Measurements from ENCODE around the gene AARS2. TPM values are rescaled to one million over a fixed set of nuclear protein-coding genes. Genes with fewer than 3 reads are reported as not detected.
A peak's percentile ranks its signal among the peaks of the same experiment; 100 is the strongest.

The AARS2 gene
- total and polyA plus RNA-seq, 10 of the 15 experiments (the other 5 are each of a cell fraction or from before 2014, with no cell fraction given) = 0.71 to 18.3 (median 12.7) TPM

- Histone ChIP-seq H3K4me3 (no peak overlapping the region), H3K36me3 (ENCODE audit: control insufficient read depth in 2 of 2, insufficient read depth in 2 of 2, low read length in 1 of 2) (peaks cover 20 to 26% of the 10 kb centered on the region in 2 experiments), H2AFZ (ENCODE audit: control insufficient read depth, low read depth, low read length) (no peak overlapping the region), H3K27ac (ENCODE audit: control insufficient read depth, insufficient read depth) (no peak overlapping the region), H3K4me1 (ENCODE audit: control insufficient read depth, insufficient read depth, low read length) (peaks cover 4% of the 10 kb centered on the region), H3K9ac (ENCODE audit: control insufficient read depth, insufficient read depth, low read length) (no peak overlapping the region), H3K27me3 (replicated peaks in 1 of 2; ENCODE audit: control insufficient read depth in 2 of 2, insufficient read depth in 2 of 2, low read length in 1 of 2) (no peaks in the 10 kb centered on the region), H3K4me2 (ENCODE audit: control insufficient read depth, insufficient read depth) (no peak overlapping the region), H4K20me1 (ENCODE audit: control insufficient read depth, insufficient read depth) (no peaks in the 10 kb centered on the region), H3K79me2 (ENCODE audit: control insufficient read depth, insufficient read depth, low read length) (peaks cover 3% of the 10 kb centered on the region), H3K9me3 (replicated peaks; ENCODE audit: control insufficient read depth, insufficient read depth, low read length) (no peaks in the 10 kb centered on the region)
- ChIA-PET SMC1A (ENCODE audit: uncharacterized antibody, unreplicated experiment) (interaction anchor here (3.0 kb wide), 1 partner anchor 39 kb away, joined by 22 read pairs; no protein-coding TSS in a partner anchor), RAD21 (ENCODE audit: unreplicated experiment) (interaction anchor here (2.8 kb wide), 1 partner anchor 39 kb away, joined by 22 read pairs; no protein-coding TSS in a partner anchor), CTCF (interaction anchor here (1.9 to 7.4 kb wide), 2 partner anchors 36 to 40 kb away, joined by 4 to 87 read pairs; partner anchors contain the start of genes NFKBIE and TMEM151B), POLR2A (no interaction called here)
- TF ChIP-seq BHLHE40 (IDR thresholded peaks at IDR 0.05; ENCODE audit: borderline replicate concordance in 1 of 2, low read depth in 2 of 2, low read length in 1 of 2) = no peak
- peak; percentile 66 for TF ChIP-seq POLR2A (IDR thresholded peaks at IDR 0.05; ENCODE audit: low read depth, low read length)
- TF ChIP-seq POLR2AphosphoS5 (IDR thresholded peaks at IDR 0.05; ENCODE audit: low read length) = peak; percentile 46; the same call in 1 of the 2 replicates
- WGBS (ENCODE audit: insufficient coverage, insufficient replicate concordance, low lambda C conversion rate, missing lambda C conversion rate) = 90% methylated on average over 10 of the region's 10 CpGs
- no peak for FAIRE-seq
- BruUV-seq (replicated peaks) = no TSS peak
- in situ Hi-C loops (cut with MboI) = no loop called here
- intact Hi-C loops (cut with micrococcal nuclease; ENCODE audit: unreplicated experiment) = no loop called here
- ATAC-seq = no peak
- no peak for DNase-seq (ENCODE audit: low read depth, low spot score)
These were observed 5.9 kb downstream of the AARS2 start for GRCh38 chr6:44307217-44307616.

- no peak for FAIRE-seq
- H3K36me3 ChIP-seq (ENCODE audit: control insufficient read depth in 2 of 2, insufficient read depth in 2 of 2, low read length in 1 of 2) = peaks cover 20 to 29% of the 10 kb centered on the region in 2 experiments
- H3K27ac ChIP-seq (ENCODE audit: control insufficient read depth, insufficient read depth) = no peak overlapping the region
- SMC1A ChIA-PET (ENCODE audit: uncharacterized antibody, unreplicated experiment) = interaction anchor here (3.0 kb wide), 1 partner anchor 39 kb away, joined by 22 read pairs; no protein-coding TSS in a partner anchor
- no peaks in the 10 kb centered on the region; the same call in 1 of the 2 replicates for H3K79me2 ChIP-seq (ENCODE audit: control insufficient read depth, insufficient read depth, low read length)
- H3K9me3 ChIP-seq (replicated peaks; ENCODE audit: control insufficient read depth, insufficient read depth, low read length) = no peaks in the 10 kb centered on the region
- intact Hi-C loops (cut with micrococcal nuclease; ENCODE audit: unreplicated experiment) = no loop called here
- CTCF ChIA-PET = interaction anchor here (1.1 to 7.4 kb wide), 4 partner anchors 32 to 135 kb away, joined by 3 to 87 read pairs (median 4); partner anchors contain the start of genes NFKBIE and TMEM151B
- POLR2A ChIA-PET = no interaction called here
- TF ChIP-seq KDM1A (IDR thresholded peaks at IDR 0.05; ENCODE audit: borderline replicate concordance) (no peak), RCOR1 (conservative IDR thresholded peaks at IDR 0.05; ENCODE audit: low read depth, low read length) (no peak), REST (IDR thresholded peaks at IDR 0.05; ENCODE audit: low read depth, low read length) (no peak)
- ATAC-seq = no peak
- no peak overlapping the region for H3K9ac ChIP-seq (ENCODE audit: control insufficient read depth, insufficient read depth, low read length)
- H3K4me2 ChIP-seq (ENCODE audit: control insufficient read depth, insufficient read depth) = no peak overlapping the region
- H3K4me3 ChIP-seq = no peak overlapping the region
- no TSS peak for BruUV-seq (replicated peaks)
- RAD21 ChIA-PET (ENCODE audit: unreplicated experiment) = interaction anchor here (2.8 kb wide), 1 partner anchor 39 kb away, joined by 22 read pairs; no protein-coding TSS in a partner anchor
- DNase-seq (ENCODE audit: low read depth, low spot score) = no peak
- no peaks in the 10 kb centered on the region for H3K27me3 ChIP-seq (replicated peaks in 1 of 2; ENCODE audit: control insufficient read depth in 2 of 2, insufficient read depth in 2 of 2, low read length in 1 of 2)
- WGBS (ENCODE audit: insufficient coverage, insufficient replicate concordance, low lambda C conversion rate, missing lambda C conversion rate) = 87% methylated on average over 8 of the region's 8 CpGs
- no peaks in the 10 kb centered on the region; the same call in 1 of the 2 replicates for H3K4me1 ChIP-seq (ENCODE audit: control insufficient read depth, insufficient read depth, low read length)
- in situ Hi-C loops (cut with MboI) = no loop called here
- H4K20me1 ChIP-seq (ENCODE audit: control insufficient read depth, insufficient read depth) = no peaks in the 10 kb centered on the region
- H2AFZ ChIP-seq (ENCODE audit: control insufficient read depth, low read depth, low read length) = no peak overlapping the region
These were observed 6.4 kb downstream of the AARS2 start for GRCh38 chr6:44306710-44307109.
